Measurements from ENCODE around the gene ABCC12. TPM values are rescaled to one million over a fixed set of nuclear protein-coding genes. Genes with fewer than 3 reads are reported as not detected.

The ABCC12 gene
- total RNA-seq, 1 donor from 2014 or later = not detected

DNA sequence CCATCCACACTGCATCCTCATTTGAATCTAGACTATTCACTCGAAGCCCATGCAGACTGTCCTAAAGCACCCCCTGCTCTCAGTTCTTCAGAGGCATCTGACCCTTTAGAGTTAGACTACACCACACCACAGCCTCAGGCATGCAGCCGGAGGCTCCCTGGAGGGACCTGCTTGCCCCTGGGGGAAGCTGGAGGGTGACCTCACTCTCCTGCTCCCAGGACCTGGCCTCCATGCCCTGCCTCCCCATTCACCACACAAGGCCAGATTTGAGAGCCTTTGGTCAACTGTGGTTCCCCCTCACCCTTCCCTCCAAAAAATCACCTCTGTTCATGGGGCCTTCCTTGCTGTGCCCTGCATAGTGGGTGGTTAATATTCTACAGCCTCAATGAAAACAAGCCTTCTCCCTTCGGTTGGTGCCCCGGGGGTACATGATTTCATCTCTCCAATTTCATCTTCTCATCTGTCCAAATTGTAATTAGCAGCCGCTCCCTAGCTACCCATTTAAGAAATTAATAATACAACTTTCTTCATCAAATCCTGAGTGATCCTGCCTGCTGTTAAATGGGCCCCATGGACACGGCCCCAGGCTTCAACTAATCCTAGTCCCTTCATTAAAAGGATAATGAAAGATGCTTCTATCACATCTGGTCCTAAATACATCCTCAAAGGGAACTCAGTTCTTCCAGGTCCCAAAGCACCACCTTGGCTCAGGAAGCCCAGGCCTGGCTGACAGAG is 24.4 kb downstream of the ABCC12 start:
- no peak for DNase-seq

DNA sequence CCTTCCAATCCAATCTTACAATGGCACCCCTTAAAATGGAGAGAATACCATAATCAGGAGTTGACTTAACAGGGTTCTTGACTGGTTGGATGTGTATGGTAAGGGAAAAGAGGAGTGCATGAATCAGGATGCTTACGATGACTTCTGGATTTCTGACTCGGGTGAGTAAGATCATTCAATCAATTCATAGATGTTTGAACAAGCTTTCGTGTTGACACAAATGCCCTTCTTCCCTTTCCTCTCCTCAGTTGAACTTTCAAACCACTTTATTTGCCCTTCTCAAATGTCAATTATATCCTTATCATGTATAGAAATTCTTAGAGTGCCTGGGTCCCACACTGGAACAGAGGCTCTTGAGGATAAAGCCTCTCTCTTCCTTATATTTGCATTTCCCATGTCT is 25.9 kb downstream of the ABCC12 start:
- DNase-seq = no peak

DNA sequence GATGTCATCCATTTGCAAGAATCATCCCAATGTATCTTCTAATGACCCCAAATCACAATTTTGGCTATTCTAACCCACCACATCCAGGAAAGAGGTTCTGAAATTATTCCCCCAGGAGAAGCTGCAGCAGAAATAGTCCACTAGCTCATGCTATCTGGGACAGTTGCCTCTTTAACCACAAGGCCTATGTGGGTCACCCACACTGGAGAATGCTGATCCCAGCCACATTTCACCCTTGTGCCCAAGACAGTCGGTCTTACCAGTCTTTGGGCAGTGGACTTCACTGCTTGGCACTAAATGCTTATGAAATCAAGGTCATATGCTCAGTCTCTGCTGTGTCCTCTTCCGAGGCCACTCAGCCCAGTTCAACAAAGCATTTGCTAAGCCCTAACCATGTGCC is 27.0 kb downstream of the ABCC12 start:
- DNase-seq = no peak

GRCh38 chr16:48126801-48127644 is 28.8 kb downstream of the ABCC12 start:
- DNase-seq = peak; percentile 34

DNA sequence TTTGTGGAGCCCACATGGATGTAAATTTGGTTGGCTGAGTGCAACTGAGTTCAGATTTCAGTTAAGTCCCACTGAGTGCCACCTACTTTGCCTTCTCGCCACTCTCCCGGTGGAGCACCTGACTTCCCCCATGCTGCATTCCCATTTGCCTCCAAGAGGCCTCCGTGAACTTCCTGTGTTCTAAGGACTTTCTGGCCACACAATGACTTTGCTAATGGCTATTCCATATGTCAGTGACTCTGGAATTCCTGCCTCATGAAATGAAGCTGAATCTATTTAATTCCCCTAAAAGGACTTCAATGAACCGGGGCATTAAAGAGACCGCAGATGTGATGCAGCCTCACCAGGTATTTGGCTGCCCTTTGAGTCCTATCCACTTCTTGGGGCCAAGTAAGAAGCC is 29.9 kb downstream of the ABCC12 start:
- DNase-seq = no peak

GRCh38 chr16:48124266-48124665 is 31.5 kb downstream of the ABCC12 start:
- DNase-seq = no peak

DNA sequence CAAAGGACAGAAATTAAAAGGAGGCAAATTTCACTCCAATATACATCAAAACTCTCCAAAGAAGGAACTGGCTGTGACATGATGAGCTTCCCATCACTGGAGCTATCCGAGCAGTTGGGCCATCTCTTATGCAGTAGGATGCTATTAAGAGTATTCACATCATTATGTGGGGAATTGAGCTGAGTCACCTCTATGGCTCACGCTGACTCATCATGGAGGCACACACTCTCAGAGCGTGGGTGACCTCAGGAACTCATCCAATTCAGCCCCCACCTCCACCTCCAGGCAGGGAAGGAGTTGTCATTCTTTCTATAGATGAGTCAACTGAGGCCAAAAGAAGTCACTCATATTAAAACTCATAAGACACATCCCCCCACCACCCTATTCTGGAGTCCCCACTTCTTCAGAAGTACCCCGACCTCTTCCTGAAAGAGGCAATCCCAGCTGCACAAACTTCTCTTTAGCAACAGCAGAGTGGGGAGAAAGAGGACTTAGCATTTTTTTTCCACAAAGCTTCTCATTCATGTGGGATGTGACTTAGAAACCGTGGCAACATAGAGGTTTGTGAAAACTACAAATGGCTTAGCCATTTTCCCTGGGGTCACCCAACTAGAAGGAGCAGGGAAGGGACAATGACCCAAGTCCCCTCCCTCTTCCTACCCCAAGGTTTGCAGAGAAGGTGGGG is 32.5 kb downstream of the ABCC12 start:
- DNase-seq = no peak

- DNase-seq = no peak
Measured at GRCh38 chr16:48121276-48121675, 34.5 kb downstream of the ABCC12 start.

DNA sequence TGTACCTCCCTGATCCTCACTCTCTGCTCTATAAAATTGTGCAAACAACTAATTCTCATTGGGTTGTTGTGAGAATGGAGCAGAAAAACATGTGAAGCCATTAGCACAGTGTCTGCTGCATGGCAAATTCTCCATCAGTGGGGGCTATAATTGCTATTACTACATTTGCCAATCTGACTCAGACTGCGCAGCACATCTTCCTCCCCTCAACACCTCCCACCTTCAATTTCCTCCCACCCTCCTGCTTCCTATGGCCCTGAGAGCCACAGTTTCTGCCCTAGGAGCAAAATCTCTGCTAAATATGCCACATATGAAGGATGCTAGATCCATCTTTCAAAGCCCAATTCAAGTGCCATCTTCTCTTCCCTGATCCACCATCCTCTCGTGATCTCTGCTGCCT is 37.0 kb downstream of the ABCC12 start:
- no peak for DNase-seq

DNA sequence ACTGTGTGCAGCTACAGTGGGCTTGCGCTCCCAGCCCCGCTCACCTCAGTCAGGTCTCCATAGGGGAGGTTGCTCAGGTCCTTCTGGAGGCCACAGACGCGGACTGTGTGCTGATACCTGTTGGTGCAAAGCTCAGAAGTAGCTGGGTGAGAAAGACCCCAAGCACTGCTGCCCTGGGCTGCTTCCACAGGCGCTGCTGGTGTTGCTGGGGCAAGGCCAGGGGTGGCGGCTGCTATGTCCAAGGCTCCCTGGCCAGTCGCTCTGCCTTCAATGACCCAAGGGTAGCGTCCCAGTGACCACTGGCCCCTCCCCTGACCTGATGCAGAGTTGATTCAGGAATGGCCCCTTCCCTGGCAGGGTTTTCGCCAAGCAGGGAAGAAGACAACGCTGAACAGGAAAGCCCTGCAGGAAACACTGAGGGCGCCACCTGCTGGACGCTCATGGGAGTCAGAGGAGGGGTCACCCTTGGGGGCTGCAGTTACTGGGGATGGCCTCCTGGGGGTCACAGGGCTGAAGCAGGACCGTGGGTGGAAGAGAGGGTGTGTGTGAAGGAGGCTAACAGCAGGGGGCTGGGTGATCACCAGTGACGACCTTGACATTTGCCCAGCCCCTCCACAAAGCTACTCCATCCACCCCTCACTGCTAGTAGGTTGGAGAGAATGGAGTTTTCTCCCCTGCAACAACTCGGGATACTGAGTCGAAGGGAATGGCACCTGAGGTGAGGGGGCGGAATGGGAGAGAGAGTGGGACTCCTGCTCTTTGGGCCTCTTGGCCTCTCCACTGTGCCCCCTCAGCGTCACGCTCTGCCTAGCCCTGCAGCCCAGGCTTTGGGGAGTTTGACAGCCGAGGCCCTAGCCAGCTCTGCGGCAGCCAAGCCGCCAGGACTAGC is 38.3 kb downstream of the ABCC12 start:
- peak; percentile 54 for DNase-seq

DNA sequence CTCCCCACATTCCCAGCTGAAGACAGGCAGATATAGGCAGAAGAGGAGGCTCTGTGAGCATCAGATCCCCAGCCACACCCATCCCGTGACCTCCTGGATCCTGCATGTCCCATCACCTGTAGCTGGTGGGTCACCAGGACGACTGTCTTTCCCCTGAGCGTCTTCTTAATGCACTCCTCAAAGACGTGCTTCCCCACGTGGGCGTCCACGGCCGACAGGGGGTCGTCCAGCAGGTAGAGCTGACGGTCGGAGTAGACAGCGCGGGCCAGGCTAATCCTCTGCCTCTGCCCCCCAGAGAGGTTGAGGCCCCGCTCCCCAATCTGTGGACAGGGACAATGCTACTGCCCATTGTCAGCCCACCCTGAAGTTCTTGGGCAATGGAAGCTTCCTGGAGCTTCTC is 40.5 kb downstream of the ABCC12 start:
- no peak for DNase-seq

GRCh38 chr16:48114410-48114809 is 41.4 kb downstream of the ABCC12 start:
- no peak for DNase-seq

GRCh38 chr16:48113471-48113870 is 42.3 kb downstream of the ABCC12 start:
- DNase-seq = no peak

DNA sequence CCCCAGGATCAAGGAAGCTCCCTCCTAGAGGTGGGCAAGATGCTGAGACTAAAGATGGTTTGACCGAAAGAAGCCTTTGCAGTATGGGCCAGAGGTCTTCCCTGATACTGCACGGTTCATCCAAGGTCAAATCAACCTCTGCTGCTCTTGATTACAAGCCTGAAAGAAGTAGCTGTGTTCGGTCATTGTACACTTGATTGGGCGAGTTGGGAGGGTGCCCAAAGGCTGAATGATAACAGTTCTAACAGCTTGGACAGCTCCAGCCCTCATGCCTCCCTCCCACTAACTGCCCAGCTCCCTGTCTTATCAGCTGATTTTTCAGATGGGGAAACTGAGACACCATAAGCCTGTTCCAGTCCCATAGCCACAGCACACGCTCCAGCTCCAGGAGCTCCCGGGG is 42.8 kb downstream of the ABCC12 start:
- no peak for DNase-seq

DNA sequence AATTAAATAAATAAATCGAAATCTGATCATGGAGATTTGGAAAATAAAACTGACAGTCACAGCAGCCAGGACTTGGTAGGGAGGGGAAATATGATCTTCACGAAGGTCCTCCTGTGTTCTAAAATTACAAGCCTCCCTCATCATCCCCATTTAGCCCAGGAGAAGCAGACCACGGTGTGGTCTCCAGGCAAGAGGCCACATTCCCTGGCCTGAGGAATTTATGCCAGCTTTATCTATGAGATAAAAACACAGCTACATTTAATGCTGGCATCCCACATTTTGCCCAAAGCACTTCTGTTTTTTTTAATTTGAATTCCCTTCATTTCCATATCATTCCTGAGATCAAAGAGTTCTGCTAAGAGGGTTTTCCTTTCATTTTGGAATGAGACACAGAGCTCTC is 43.2 kb downstream of the ABCC12 start:
- DNase-seq = no peak

GRCh38 chr16:48110982-48111381 is 44.8 kb downstream of the ABCC12 start:
- no peak for DNase-seq

- no peak for DNase-seq
Measured at GRCh38 chr16:48110000-48110399, 45.8 kb downstream of the ABCC12 start.

GRCh38 chr16:48109475-48109874 is 46.3 kb downstream of the ABCC12 start:
- DNase-seq = no peak

- DNase-seq = no peak
Measured at GRCh38 chr16:48106446-48106845, 49.3 kb downstream of the ABCC12 start.
